GM23338 (cell line): ENCODE results near the gene AEBP2. TPM values are rescaled to one million over a fixed set of nuclear protein-coding genes. Genes with fewer than 3 reads are reported as not detected.

Source experiments
- ATAC-seq: fragments of 200-7000 bp; cut with Tn5 transposase; 3 replicates; pipeline ENCODE4 v1.9.1; 2020
- DNase-seq: peaks from one replicate; pipeline ENCODE4 v3.0.0-alpha.2; 2015; ENCODE audit warnings: low spot score
- H2AFZ ChIP-seq: fragments of 200-600 bp; sonication (generic); 2 replicates; pipeline ENCODE4 v1.8.0; 2016; ENCODE audit warnings: antibody characterized with exemption, mild to moderate bottlenecking, moderate library complexity
- H3F3A ChIP-seq: fragments of 200-600 bp; sonication (generic); replicated peaks from 2 replicates; pipeline ENCODE4 v1.8.0; 2017; ENCODE audit warnings: antibody characterized with exemption, mixed run types, low read depth
- H3K27ac ChIP-seq: fragments of 200-600 bp; sonication (generic); 2 replicates; pipeline ENCODE4 v1.6.1; 2016; ENCODE audit warnings: low read depth
- H3K27me3 ChIP-seq: fragments of 200-600 bp; sonication (generic); 2 replicates; pipeline ENCODE4 v1.8.0; 2016; ENCODE audit warnings: mild to moderate bottlenecking, mixed run types, moderate library complexity; ENCODE audit not compliant: insufficient read depth
- H3K36me3 ChIP-seq: fragments of 200-600 bp; sonication (generic); 2 replicates; pipeline ENCODE4 v1.8.0; 2016; ENCODE audit warnings: mild to moderate bottlenecking; ENCODE audit not compliant: insufficient read depth
- H3K4me1 ChIP-seq: fragments of 200-600 bp; sonication (generic); 2 replicates; pipeline ENCODE4 v1.8.0; 2016; ENCODE audit warnings: mild to moderate bottlenecking, moderate library complexity; ENCODE audit not compliant: insufficient read depth
- H3K4me2 ChIP-seq: fragments of 200-600 bp; sonication (generic); 2 replicates; pipeline ENCODE4 v1.7.1; 2017; ENCODE audit warnings: mixed run types
- H3K4me3 ChIP-seq: fragments of 200-600 bp; sonication (generic); 2 replicates; pipeline ENCODE4 v1.6.1; 2016; ENCODE audit warnings: mixed run types
- H3K79me2 ChIP-seq: fragments of 200-600 bp; sonication (generic); replicated peaks from 2 replicates; pipeline ENCODE4 v1.8.0; 2017; ENCODE audit warnings: mild to moderate bottlenecking; ENCODE audit not compliant: insufficient read depth
- H3K9me2 ChIP-seq: fragments of 200-600 bp; sonication (generic); 2 replicates; pipeline ENCODE4 v1.8.0; 2017; ENCODE audit not compliant: insufficient read depth
- H4K20me1 ChIP-seq: fragments of 200-600 bp; sonication (generic); replicated peaks from 2 replicates; pipeline ENCODE4 v1.8.0; 2017; ENCODE audit warnings: mild to moderate bottlenecking; ENCODE audit not compliant: insufficient read depth
- H3K27ac Mint-ChIP-seq: 2 replicates; pipeline ENCODE4 v1.8.0; 2020; ENCODE audit warnings: inconsistent platforms, mild to moderate bottlenecking, moderate library complexity, mixed read lengths
- H3K27me3 Mint-ChIP-seq: 3 replicates; pipeline ENCODE4 v1.8.0; 2022; ENCODE audit warnings: low read depth, mild to moderate bottlenecking, moderate library complexity, mixed read lengths, inconsistent platforms; ENCODE audit not compliant: insufficient read depth, poor library complexity
- H3K36me3 Mint-ChIP-seq: 3 replicates; pipeline ENCODE4 v1.8.0; 2021; ENCODE audit warnings: low read depth, mild to moderate bottlenecking, inconsistent platforms, moderate library complexity, mixed read lengths
- H3K4me1 Mint-ChIP-seq: 3 replicates; pipeline ENCODE4 v1.8.0; 2020; ENCODE audit warnings: mild to moderate bottlenecking, inconsistent platforms, mixed read lengths
- H3K4me3 Mint-ChIP-seq: 3 replicates; pipeline ENCODE4 v1.8.0; 2021; ENCODE audit warnings: moderate library complexity, mild to moderate bottlenecking, inconsistent platforms, mixed read lengths
- H3K9me3 Mint-ChIP-seq: 3 replicates; pipeline ENCODE4 v1.8.0; 2020; ENCODE audit warnings: moderate library complexity, mild to moderate bottlenecking, inconsistent platforms, mixed read lengths
- CREB1 ChIP-seq: fragments of 250-450 bp; sonication (Bioruptor Pico); IDR thresholded peaks from 2 replicates; pipeline ENCODE4 v1.5.0; 2020; ENCODE audit warnings: low read depth, mild to moderate bottlenecking, moderate library complexity
- ETS1 ChIP-seq: IDR thresholded peaks from 2 replicates; pipeline ENCODE4 v1.6.1; 2016; ENCODE audit warnings: antibody characterized with exemption
- EZH2phosphoT487 ChIP-seq: fragments of 200-600 bp; sonication (generic); IDR thresholded peaks from one replicate; pipeline ENCODE4 v1.8.1; 2018; ENCODE audit warnings: antibody characterized with exemption; ENCODE audit not compliant: unreplicated experiment
- NANOG ChIP-seq: IDR thresholded peaks from 2 replicates; pipeline ENCODE4 v1.6.1; 2016; ENCODE audit warnings: antibody characterized with exemption, borderline replicate concordance
- REST ChIP-seq: IDR thresholded peaks from one replicate; pipeline ENCODE4 v1.6.1; 2018; ENCODE audit warnings: antibody characterized with exemption; ENCODE audit not compliant: unreplicated experiment
- STAT1 ChIP-seq: IDR thresholded peaks from one replicate; pipeline ENCODE4 v1.6.1; 2016; ENCODE audit warnings: antibody characterized with exemption; ENCODE audit not compliant: unreplicated experiment
- ZNF331 ChIP-seq: fragments of 250-450 bp; sonication (Bioruptor Pico); IDR thresholded peaks from 2 replicates; pipeline ENCODE4 v1.5.0; 2020; ENCODE audit warnings: low read depth, mild to moderate bottlenecking, moderate library complexity
- polyA plus RNA-seq: library from polyadenylated mRNA; unstranded; fragments of >200 nt; fragmentation: Nextera tagmentation; extraction: Ambion mirVana; gene quantifications from 2 replicates; pipeline ENCODE4 v1.2.1, GENCODE V29; 2016
- total RNA-seq: library from RNA; depleted of rRNA; stranded (reverse); fragments of >200 nt; shearing (Covaris generic); gene quantifications from 2 replicates; pipeline ENCODE4 v1.2.3, GENCODE V29; 2014
- TF ChIP-seq, protein P1 (sequence below), 2 experiments: fragments of 200-600 bp in 1 of 2; sonication (generic) in 1 of 2; conservative IDR thresholded peaks; 2 replicates each; pipeline versions ENCODE4 v1.5.1 to v1.6.1; 2016 to 2017; ENCODE audit warnings: antibody characterized with exemption in 2 of 2, low read depth in 2 of 2, mild to moderate bottlenecking in 2 of 2, moderate library complexity in 1 of 2

Gene AEBP2
- total and polyA plus RNA-seq, 2 experiments from 2014 or later = 39.3 to 48.1 TPM

DNA sequence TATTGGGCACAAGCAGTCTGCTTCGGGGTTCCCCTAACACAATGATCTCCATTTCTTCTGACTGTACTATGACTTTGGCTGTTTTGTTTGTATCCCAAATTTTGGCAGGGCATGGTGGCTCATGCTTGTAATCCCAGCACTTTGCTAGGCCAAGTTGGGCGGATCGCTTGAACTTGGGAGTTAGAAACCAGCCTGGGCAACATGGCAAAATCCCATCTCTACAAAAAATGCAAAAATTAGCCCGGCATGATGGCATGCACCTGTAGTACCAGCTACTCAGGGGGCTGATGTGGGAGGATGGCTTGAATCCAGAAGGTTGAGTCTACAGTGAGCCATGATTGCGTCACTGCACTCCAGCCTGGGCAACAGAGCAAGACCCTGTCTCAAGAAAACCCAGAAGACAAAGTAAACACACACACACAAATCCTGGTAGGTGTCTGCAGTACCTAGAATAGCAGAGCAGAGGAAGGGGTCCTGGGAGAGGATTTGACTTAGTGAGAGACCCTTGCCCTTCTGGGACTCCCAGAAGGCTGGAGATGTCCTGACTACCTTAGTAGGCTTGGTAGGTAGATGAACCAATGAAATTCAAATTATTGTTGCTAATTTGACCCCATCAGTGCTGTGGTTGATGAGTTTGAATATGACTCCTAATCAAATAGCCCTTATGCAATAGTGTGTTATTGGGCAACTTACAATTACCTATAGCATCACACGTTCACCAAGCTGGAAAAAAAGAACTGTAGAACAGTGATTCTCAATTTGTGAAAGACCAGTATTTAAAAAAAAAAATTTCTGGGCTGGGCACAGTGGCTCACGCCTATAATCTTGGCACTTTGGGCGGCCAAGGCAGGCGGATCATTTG, 6.8 kb upstream of the AEBP2 start:
- peak overlapping the region; percentile 91 for H3K27ac Mint-ChIP-seq
- Histone ChIP-seq H3K27ac (peak overlapping the region; percentile 7), H3K4me1 (peaks cover 14% of the 10 kb centered on the region), H3F3A (no peaks in the 10 kb centered on the region), H3K9me2 (no peaks in the 10 kb centered on the region; the same call in 1 of the 2 replicates), H3K27me3 (no peaks in the 10 kb centered on the region), H3K4me2 (no peak overlapping the region), H3K4me3 (no peak overlapping the region), H3K79me2 (no peaks in the 10 kb centered on the region), H4K20me1 (no peaks in the 10 kb centered on the region), H2AFZ (no peak overlapping the region), H3K36me3 (no peaks in the 10 kb centered on the region; the same call in 1 of the 2 replicates)
- TF ChIP-seq CREB1 (CRISPR knock-in tag) (no peak), STAT1 (no peak), NANOG (no peak), EZH2phosphoT487 (no peak), ETS1 (no peak), REST (no peak)
- peaks cover 48% of the 10 kb centered on the region for H3K36me3 Mint-ChIP-seq
- H3K9me3 Mint-ChIP-seq = peaks cover 27% of the 10 kb centered on the region; the same call in 2 of the 3 replicates
- H3K4me1 Mint-ChIP-seq = peaks cover 25% of the 10 kb centered on the region
- H3K4me3 Mint-ChIP-seq = no peak overlapping the region
- ATAC-seq = no peak
- no peak for DNase-seq
- peaks cover 9% of the 10 kb centered on the region for H3K27me3 Mint-ChIP-seq

DNA sequence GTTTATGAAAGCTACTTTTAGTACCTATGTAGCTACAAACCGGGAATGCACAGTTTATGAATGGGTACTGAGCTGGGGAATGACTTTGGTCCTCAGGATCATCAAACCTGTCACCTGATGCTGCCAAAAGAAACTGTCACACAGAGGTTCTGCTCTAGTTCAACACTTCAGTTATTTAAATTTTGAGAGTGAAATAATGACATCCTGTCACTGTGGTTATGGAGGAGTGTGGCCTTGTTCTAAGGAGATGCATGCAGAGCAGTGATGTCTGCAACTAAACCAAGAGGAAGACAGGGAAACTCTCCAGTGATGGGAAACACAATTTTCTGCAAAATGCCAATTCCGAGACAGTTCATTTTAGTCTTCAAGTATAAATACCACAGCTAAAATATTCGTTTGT, 4.8 kb upstream of the AEBP2 start:
- no peak for DNase-seq
- peaks cover 41% of the 10 kb centered on the region for H3K4me1 Mint-ChIP-seq
- H3K9me2 ChIP-seq = no peaks in the 10 kb centered on the region; the same call in 1 of the 2 replicates
- TF ChIP-seq ZNF331 = no peak
- TF ChIP-seq, protein P1, sequence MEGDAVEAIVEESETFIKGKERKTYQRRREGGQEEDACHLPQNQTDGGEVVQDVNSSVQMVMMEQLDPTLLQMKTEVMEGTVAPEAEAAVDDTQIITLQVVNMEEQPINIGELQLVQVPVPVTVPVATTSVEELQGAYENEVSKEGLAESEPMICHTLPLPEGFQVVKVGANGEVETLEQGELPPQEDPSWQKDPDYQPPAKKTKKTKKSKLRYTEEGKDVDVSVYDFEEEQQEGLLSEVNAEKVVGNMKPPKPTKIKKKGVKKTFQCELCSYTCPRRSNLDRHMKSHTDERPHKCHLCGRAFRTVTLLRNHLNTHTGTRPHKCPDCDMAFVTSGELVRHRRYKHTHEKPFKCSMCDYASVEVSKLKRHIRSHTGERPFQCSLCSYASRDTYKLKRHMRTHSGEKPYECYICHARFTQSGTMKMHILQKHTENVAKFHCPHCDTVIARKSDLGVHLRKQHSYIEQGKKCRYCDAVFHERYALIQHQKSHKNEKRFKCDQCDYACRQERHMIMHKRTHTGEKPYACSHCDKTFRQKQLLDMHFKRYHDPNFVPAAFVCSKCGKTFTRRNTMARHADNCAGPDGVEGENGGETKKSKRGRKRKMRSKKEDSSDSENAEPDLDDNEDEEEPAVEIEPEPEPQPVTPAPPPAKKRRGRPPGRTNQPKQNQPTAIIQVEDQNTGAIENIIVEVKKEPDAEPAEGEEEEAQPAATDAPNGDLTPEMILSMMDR (conservative IDR thresholded peaks at IDR 0.05; ENCODE audit: low read depth in 2 of 2) = no peak

More for the DNA sequence above, 4.8 kb upstream of the AEBP2 start:
- H3K27ac Mint-ChIP-seq = no peak overlapping the region
- H3K4me3 ChIP-seq = no peak overlapping the region
- no peak overlapping the region for H2AFZ ChIP-seq
- peaks cover 17% of the 10 kb centered on the region; the same call in 2 of the 3 replicates for H3K9me3 Mint-ChIP-seq
- H3F3A ChIP-seq = no peaks in the 10 kb centered on the region
- H3K27ac ChIP-seq = no peak overlapping the region
- peaks cover 36% of the 10 kb centered on the region for H3K36me3 Mint-ChIP-seq
- H3K4me1 ChIP-seq = peaks cover 23% of the 10 kb centered on the region
- H3K27me3 Mint-ChIP-seq = peaks cover 8% of the 10 kb centered on the region
- no peaks in the 10 kb centered on the region for H3K27me3 ChIP-seq
- no peak for ATAC-seq
- no peaks in the 10 kb centered on the region for H4K20me1 ChIP-seq
- H3K36me3 ChIP-seq = no peaks in the 10 kb centered on the region; the same call in 1 of the 2 replicates
- H3K79me2 ChIP-seq = peaks cover under 1% of the 10 kb centered on the region; the same call in 1 of the 2 replicates
- H3K4me3 Mint-ChIP-seq = no peak overlapping the region
- no peak overlapping the region for H3K4me2 ChIP-seq
